ENCODE results near the gene MANEA. TPM values are rescaled to one million over a fixed set of nuclear protein-coding genes. Genes with fewer than 3 reads are reported as not detected.
A peak's percentile ranks its signal among the peaks of the same experiment; 100 is the strongest.

Gene MANEA
- 1 to 10 TPM; 2.0 to 2.8 TPM for polyA plus RNA-seq

DNA sequence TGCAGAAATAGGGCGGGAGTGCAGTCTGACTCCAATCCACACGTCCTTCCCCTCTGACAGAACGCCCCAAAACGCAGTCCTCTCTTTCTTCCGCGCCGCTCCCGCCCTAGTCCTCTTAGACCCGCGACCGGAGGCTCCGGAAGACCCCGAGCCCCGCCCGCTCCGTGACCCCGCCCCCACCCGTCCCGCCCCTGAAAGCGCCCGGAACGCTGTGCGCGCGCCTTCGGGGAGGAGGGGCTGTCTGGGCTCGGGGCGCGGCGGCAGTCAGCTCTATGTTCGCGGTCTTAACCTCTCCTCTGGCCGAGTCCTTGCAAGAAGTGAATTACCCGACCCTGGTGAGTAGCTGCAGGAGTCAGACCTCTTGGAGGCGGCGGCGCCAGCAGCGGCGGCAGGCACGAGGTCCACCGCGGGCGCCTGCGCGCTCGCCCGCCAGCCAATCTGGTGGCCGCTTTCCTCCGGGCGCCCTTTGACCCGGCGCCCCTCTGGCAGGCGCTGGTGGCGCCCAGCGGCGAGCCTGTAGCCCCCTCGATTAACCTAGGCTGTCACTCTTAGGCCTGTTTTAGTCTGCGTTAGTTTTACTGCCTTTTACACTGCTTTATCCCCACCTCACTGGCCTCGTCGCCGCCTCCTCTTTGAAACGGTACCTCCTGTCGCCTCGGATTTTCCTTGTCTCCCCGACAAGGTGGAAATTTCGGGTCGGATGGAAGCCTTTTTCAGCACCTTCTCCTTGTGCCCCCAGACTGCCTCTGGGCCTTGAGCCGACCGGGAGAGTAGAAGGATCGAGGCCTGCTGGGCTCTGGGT lies at the start of gene MANEA:
Gene MANEA, plus strand, starts transcription at position 232 of the 802 bp plus-strand sequence. CDS start 8,905 bp downstream, outside the sequence.
- Histone ChIP-seq H3K27ac (ENCODE audit: low read depth in 2 of 2, low read length in 1 of 2) (peak within 1 kb of the TSS; percentile 91 to 99), H3K4me3 (ENCODE audit: low read depth in 1 of 2, low read length in 2 of 2) (peak within 1 kb of the TSS; percentile 66 to 95), H3K4me1 (ENCODE audit: control insufficient read depth in 2 of 2, insufficient read depth in 2 of 2, low read length in 1 of 2) (no peaks in the 10 kb centered on the region), H3K27me3 (ENCODE audit: control insufficient read depth in 1 of 2, insufficient read depth in 2 of 2, low read length in 2 of 2) (no peaks in the 10 kb centered on the region), H3K9me3 (ENCODE audit: control insufficient read depth in 2 of 2, insufficient read depth in 1 of 2, low read depth in 1 of 2, low read length in 1 of 2) (no peaks in the 10 kb centered on the region), H3K36me3 (ENCODE audit: control insufficient read depth in 2 of 2, insufficient read depth in 2 of 2, low read length in 1 of 2) (no peaks in the 10 kb centered on the region)
- WGBS, 2 donors: 0% methylated on average over 70 of the region's 70 CpGs

DNA sequence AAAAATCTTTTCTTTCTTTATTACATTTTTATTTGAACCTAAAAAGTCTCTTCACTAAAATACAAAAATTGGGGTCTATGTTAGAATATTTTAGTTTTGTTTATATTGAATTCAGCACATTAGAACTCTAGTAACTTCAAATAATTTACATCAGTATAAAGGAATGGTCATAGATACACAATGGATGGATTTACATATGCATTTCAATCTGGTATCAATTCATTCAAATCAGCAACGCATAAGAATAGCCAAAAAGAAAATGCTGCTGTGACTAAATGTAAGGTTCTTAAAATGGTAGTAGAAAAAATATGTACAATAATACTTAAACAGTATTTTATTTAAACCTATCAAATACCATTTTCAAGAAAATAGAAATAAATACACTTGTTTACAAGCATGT lies 47.6 kb upstream of the MANEA start:
- H3K36me3 ChIP-seq (ENCODE audit: control insufficient read depth in 2 of 2, insufficient read depth in 2 of 2, low read length in 1 of 2): no peaks in the 10 kb centered on the region
- no peaks in the 10 kb centered on the region for H3K4me1 ChIP-seq (ENCODE audit: control insufficient read depth in 2 of 2, insufficient read depth in 2 of 2, low read length in 1 of 2)
- H3K9me3 ChIP-seq (ENCODE audit: control insufficient read depth in 2 of 2, insufficient read depth in 1 of 2, low read depth in 1 of 2, low read length in 1 of 2): no peaks in the 10 kb centered on the region
- no peaks in the 10 kb centered on the region for H3K27me3 ChIP-seq (ENCODE audit: control insufficient read depth in 1 of 2, insufficient read depth in 2 of 2, low read length in 2 of 2)
- H3K4me3 ChIP-seq (ENCODE audit: low read depth in 1 of 2, low read length in 2 of 2): no peak overlapping the region
- WGBS, 2 donors: 73 to 75% methylated on average over 1 of the region's 1 CpG
- H3K27ac ChIP-seq (ENCODE audit: low read depth in 2 of 2, low read length in 1 of 2): no peak overlapping the region

- no peaks in the 10 kb centered on the region for H3K27me3 ChIP-seq (ENCODE audit: control insufficient read depth in 1 of 2, insufficient read depth in 2 of 2, low read length in 2 of 2)
- H3K4me1 ChIP-seq (ENCODE audit: control insufficient read depth in 2 of 2, insufficient read depth in 2 of 2, low read length in 1 of 2): no peaks in the 10 kb centered on the region
- H3K4me3 ChIP-seq (ENCODE audit: low read depth in 1 of 2, low read length in 2 of 2): no peak overlapping the region
- 50 to 54% methylated on average over 3 of the region's 3 CpGs for WGBS, 2 donors
- H3K36me3 ChIP-seq (ENCODE audit: control insufficient read depth in 2 of 2, insufficient read depth in 2 of 2, low read length in 1 of 2): no peaks in the 10 kb centered on the region
- H3K9me3 ChIP-seq (ENCODE audit: control insufficient read depth in 2 of 2, insufficient read depth in 1 of 2, low read depth in 1 of 2, low read length in 1 of 2): no peaks in the 10 kb centered on the region
- H3K27ac ChIP-seq (ENCODE audit: low read depth in 2 of 2, low read length in 1 of 2): no peak overlapping the region
Measured at GRCh38 chr6:95530176-95530819, 47.0 kb upstream of the MANEA start.

GRCh38 chr6:95543798-95544197 lies 33.5 kb upstream of the MANEA start:
- Histone ChIP-seq H3K4me3 (ENCODE audit: low read depth in 1 of 2, low read length in 2 of 2) (no peak overlapping the region), H3K27me3 (ENCODE audit: control insufficient read depth in 1 of 2, insufficient read depth in 2 of 2, low read length in 2 of 2) (no peaks in the 10 kb centered on the region), H3K9me3 (ENCODE audit: control insufficient read depth in 2 of 2, insufficient read depth in 1 of 2, low read depth in 1 of 2, low read length in 1 of 2) (no peaks in the 10 kb centered on the region), H3K4me1 (ENCODE audit: control insufficient read depth in 2 of 2, insufficient read depth in 2 of 2, low read length in 1 of 2) (no peaks in the 10 kb centered on the region), H3K27ac (ENCODE audit: low read depth in 2 of 2, low read length in 1 of 2) (no peak overlapping the region), H3K36me3 (ENCODE audit: control insufficient read depth in 2 of 2, insufficient read depth in 2 of 2, low read length in 1 of 2) (no peaks in the 10 kb centered on the region)
- 74 to 76% methylated on average over 1 of the region's 1 CpG for WGBS, 2 donors

GRCh38 chr6:95544517-95545225 lies 32.7 kb upstream of the MANEA start:
- Histone ChIP-seq H3K4me3 (ENCODE audit: low read depth in 1 of 2, low read length in 2 of 2) (no peak overlapping the region), H3K4me1 (ENCODE audit: control insufficient read depth in 2 of 2, insufficient read depth in 2 of 2, low read length in 1 of 2) (no peaks in the 10 kb centered on the region), H3K27me3 (ENCODE audit: control insufficient read depth in 1 of 2, insufficient read depth in 2 of 2, low read length in 2 of 2) (no peaks in the 10 kb centered on the region), H3K27ac (ENCODE audit: low read depth in 2 of 2, low read length in 1 of 2) (no peak overlapping the region), H3K9me3 (ENCODE audit: control insufficient read depth in 2 of 2, insufficient read depth in 1 of 2, low read depth in 1 of 2, low read length in 1 of 2) (no peaks in the 10 kb centered on the region), H3K36me3 (ENCODE audit: control insufficient read depth in 2 of 2, insufficient read depth in 2 of 2, low read length in 1 of 2) (no peaks in the 10 kb centered on the region)
- 54 to 67% methylated on average over 3 of the region's 3 CpGs for WGBS, 2 donors

GRCh38 chr6:95545226-95545625 lies 32.1 kb upstream of the MANEA start:
- WGBS, 2 donors: 27 to 42% methylated on average over 3 of the region's 3 CpGs

GRCh38 chr6:95545686-95546085 lies 31.6 kb upstream of the MANEA start:
- no peaks in the 10 kb centered on the region for H3K4me1 ChIP-seq (ENCODE audit: control insufficient read depth in 2 of 2, insufficient read depth in 2 of 2, low read length in 1 of 2)
- WGBS, 2 donors: 60 to 70% methylated on average over 2 of the region's 2 CpGs

More at GRCh38 chr6:95545226-95545625, 32.1 kb upstream of the MANEA start:
- Histone ChIP-seq H3K9me3 (ENCODE audit: control insufficient read depth in 2 of 2, insufficient read depth in 1 of 2, low read depth in 1 of 2, low read length in 1 of 2) (no peaks in the 10 kb centered on the region), H3K4me3 (ENCODE audit: low read depth in 1 of 2, low read length in 2 of 2) (no peak overlapping the region), H3K4me1 (ENCODE audit: control insufficient read depth in 2 of 2, insufficient read depth in 2 of 2, low read length in 1 of 2) (no peaks in the 10 kb centered on the region), H3K36me3 (ENCODE audit: control insufficient read depth in 2 of 2, insufficient read depth in 2 of 2, low read length in 1 of 2) (no peaks in the 10 kb centered on the region), H3K27me3 (ENCODE audit: control insufficient read depth in 1 of 2, insufficient read depth in 2 of 2, low read length in 2 of 2) (no peaks in the 10 kb centered on the region), H3K27ac (ENCODE audit: low read depth in 2 of 2, low read length in 1 of 2) (no peak overlapping the region)

DNA sequence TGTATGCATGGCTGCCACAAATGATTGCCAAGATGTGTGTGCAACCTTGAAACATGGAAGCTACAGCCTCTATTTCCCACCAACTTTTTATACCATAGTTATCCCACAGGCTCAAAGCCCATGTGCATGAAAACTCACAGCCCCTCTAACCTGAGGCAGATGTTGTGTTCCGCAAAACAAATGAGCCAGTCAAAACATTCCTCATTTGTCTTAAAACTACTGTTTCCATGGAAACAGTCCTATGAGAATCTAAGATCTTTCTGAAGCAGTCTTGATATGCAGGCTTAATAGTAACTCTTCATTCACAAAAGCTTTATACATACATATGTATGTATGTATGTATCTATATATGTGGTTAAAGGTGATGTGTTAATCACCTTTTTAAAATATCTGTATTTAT lies 31.2 kb upstream of the MANEA start:
- Histone ChIP-seq H3K27me3 (ENCODE audit: control insufficient read depth in 1 of 2, insufficient read depth in 2 of 2, low read length in 2 of 2) (no peaks in the 10 kb centered on the region), H3K4me3 (ENCODE audit: low read depth in 1 of 2, low read length in 2 of 2) (no peak overlapping the region), H3K4me1 (ENCODE audit: control insufficient read depth in 2 of 2, insufficient read depth in 2 of 2, low read length in 1 of 2) (no peaks in the 10 kb centered on the region), H3K36me3 (ENCODE audit: control insufficient read depth in 2 of 2, insufficient read depth in 2 of 2, low read length in 1 of 2) (no peaks in the 10 kb centered on the region), H3K9me3 (ENCODE audit: control insufficient read depth in 2 of 2, insufficient read depth in 1 of 2, low read depth in 1 of 2, low read length in 1 of 2) (no peaks in the 10 kb centered on the region), H3K27ac (ENCODE audit: low read depth in 2 of 2, low read length in 1 of 2) (no peak overlapping the region)
- WGBS, 2 donors: 81 to 93% methylated on average over 1 of the region's 1 CpG

More at GRCh38 chr6:95545686-95546085, 31.6 kb upstream of the MANEA start:
- Histone ChIP-seq H3K4me3 (ENCODE audit: low read depth in 1 of 2, low read length in 2 of 2) (no peak overlapping the region), H3K9me3 (ENCODE audit: control insufficient read depth in 2 of 2, insufficient read depth in 1 of 2, low read depth in 1 of 2, low read length in 1 of 2) (no peaks in the 10 kb centered on the region), H3K27me3 (ENCODE audit: control insufficient read depth in 1 of 2, insufficient read depth in 2 of 2, low read length in 2 of 2) (no peaks in the 10 kb centered on the region), H3K36me3 (ENCODE audit: control insufficient read depth in 2 of 2, insufficient read depth in 2 of 2, low read length in 1 of 2) (no peaks in the 10 kb centered on the region), H3K27ac (ENCODE audit: low read depth in 2 of 2, low read length in 1 of 2) (no peak overlapping the region)

DNA sequence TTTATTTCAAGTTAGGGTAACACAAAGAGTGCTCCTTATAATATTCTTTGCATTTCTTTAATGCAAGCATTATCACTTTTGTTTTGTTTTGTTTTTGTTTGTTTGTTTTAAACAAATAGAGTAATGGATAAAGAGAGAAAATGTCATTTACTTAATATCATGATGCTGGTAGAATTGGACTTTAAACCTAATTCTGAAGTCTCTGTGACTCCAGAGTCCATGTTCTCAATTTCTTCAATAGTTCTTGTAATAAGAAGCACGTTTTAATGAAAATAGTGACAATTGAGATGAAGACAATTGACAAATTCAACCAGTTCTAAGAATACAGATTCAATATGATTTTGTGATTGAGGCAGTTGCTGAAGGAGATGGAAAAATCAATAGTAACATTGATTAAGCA lies 30.3 kb upstream of the MANEA start:
- no peak overlapping the region for H3K27ac ChIP-seq (ENCODE audit: low read depth in 2 of 2, low read length in 1 of 2)
- H3K4me3 ChIP-seq (ENCODE audit: low read depth in 1 of 2, low read length in 2 of 2): no peak overlapping the region
- H3K4me1 ChIP-seq (ENCODE audit: control insufficient read depth in 2 of 2, insufficient read depth in 2 of 2, low read length in 1 of 2): no peaks in the 10 kb centered on the region
- 60 to 64% methylated on average over 1 of the region's 1 CpG for WGBS, 2 donors
- no peaks in the 10 kb centered on the region for H3K27me3 ChIP-seq (ENCODE audit: control insufficient read depth in 1 of 2, insufficient read depth in 2 of 2, low read length in 2 of 2)
- H3K9me3 ChIP-seq (ENCODE audit: control insufficient read depth in 2 of 2, insufficient read depth in 1 of 2, low read depth in 1 of 2, low read length in 1 of 2): no peaks in the 10 kb centered on the region
- H3K36me3 ChIP-seq (ENCODE audit: control insufficient read depth in 2 of 2, insufficient read depth in 2 of 2, low read length in 1 of 2): no peaks in the 10 kb centered on the region
